NT2/D1 (cell line): ENCODE data around the gene WDR88.

ENCODE experiments used
- SUZ12 ChIP-seq: IDR thresholded peaks from 2 replicates; pipeline ENCODE4 v1.6.1; 2011; ENCODE audit not compliant: insufficient read length, insufficient read depth; ENCODE audit errors: extremely low read depth
- YY1 ChIP-seq: IDR thresholded peaks from 2 replicates; pipeline ENCODE4 v1.6.1; 2011; ENCODE audit not compliant: insufficient read length, insufficient read depth
- ZNF274 ChIP-seq: IDR thresholded peaks from 2 replicates; pipeline ENCODE4 v1.6.1; 2011; ENCODE audit warnings: mild to moderate bottlenecking, low read depth, low read length

DNA sequence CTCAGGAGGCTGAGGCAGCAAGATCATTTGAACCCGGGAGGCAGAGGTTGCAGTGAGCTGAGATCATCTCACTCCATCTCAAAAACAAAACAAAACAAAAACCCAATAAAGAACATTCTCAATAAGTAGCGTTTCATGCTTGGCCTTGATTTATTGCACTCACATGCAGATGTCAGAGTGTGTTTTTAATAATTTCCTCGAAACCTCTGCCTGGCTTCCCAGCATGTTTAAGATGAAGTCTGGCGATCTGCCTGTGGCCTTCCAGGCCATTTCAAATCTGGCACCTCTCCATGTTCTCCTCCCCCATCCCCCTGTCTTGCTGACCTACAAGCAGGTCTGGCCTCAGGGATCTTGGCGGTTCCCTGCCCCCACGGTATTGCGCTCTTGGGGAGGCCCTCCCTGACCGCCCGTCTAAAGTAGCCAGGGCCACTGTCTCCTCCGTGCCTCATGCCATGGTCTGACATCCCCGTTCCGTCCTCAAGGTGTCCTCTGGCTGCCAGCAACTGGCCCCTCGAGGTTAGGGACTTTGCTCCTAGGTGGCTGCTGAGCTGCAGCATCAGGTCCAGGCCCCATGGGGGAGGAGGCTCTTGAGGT, 1.6 kb downstream of the WDR88 start:
- TF ChIP-seq SUZ12: no peak
- TF ChIP-seq ZNF274: no peak
- no peak for TF ChIP-seq YY1
